NB4 (cell line): Measurements from ENCODE around the gene LAMA4.

Experiments used
- CTCF ChIP-seq: IDR thresholded peaks from one replicate; pipeline ENCODE4 v1.5.1; 2012; ENCODE audit warnings: low read depth, low read length
- POLR2A ChIP-seq: IDR thresholded peaks from 2 replicates; pipeline ENCODE4 v1.6.1; 2011; ENCODE audit warnings: mild to moderate bottlenecking; ENCODE audit not compliant: insufficient read length; ENCODE audit errors: extremely low read depth

GRCh38 chr6:112198582-112198981 lies 55.8 kb downstream of the LAMA4 start:
- TF ChIP-seq CTCF (no peak), POLR2A (no peak)
